Stimulated activated CD4-positive, alpha-beta T cell treated with anti-CD3 and anti-CD28 coated beads, Interleukin-12 subunit alpha, Interleukin-12 subunit beta, amount 100 ng/mL, for 4 hours (primary cell): ENCODE measurements around the gene PPP1R12C.

Experiments
- DNase-seq: peaks from one replicate; pipeline ENCODE4 v3.0.0-alpha.2; 2020

Gene PPP1R12C

GRCh38 chr19:55041627-55042343 is 75.7 kb downstream of the PPP1R12C start:
- DNase-seq = peak; percentile 10

- DNase-seq = no peak
Measured at GRCh38 chr19:55041244-55041626, 76.2 kb downstream of the PPP1R12C start.
